Spleen (tissue), 11 donors: ENCODE measurements around the gene ARL13B. TPM values are rescaled to one million over a fixed set of nuclear protein-coding genes. Genes with fewer than 3 reads are reported as not detected.

ENCODE experiments used
- DNase-seq: peaks from one replicate; pipeline ENCODE4 v3.0.0-alpha.2; 2020
- H3K27ac ChIP-seq, 8 donors: fragments of 200-600 bp; sonication (generic) in 7 of 8; 1 replicate in 4 of 8; 2 replicates in 4 of 8; pipeline versions ENCODE4 v1.5.0 to v1.8.0; 2016 to 2021; ENCODE audit warnings: inconsistent platforms in 4 of 8, mild to moderate bottlenecking in 4 of 8, moderate library complexity in 1 of 8
- H3K27me3 ChIP-seq, 7 donors: fragments of 200-600 bp; sonication (generic) in 6 of 7; replicated peaks in 1 of 7; 1 replicate in 4 of 7; 2 replicates in 3 of 7; pipeline versions ENCODE4 v1.5.0 to v1.8.0; 2016 to 2021; ENCODE audit warnings: inconsistent platforms in 3 of 7, mild to moderate bottlenecking in 1 of 7
- H3K36me3 ChIP-seq, 6 donors: fragments of 200-600 bp; sonication (generic) in 5 of 6; 1 replicate in 4 of 6; 2 replicates in 2 of 6; pipeline versions ENCODE4 v1.5.0 to v1.8.0; 2016 to 2021; ENCODE audit warnings: inconsistent platforms in 2 of 6
- H3K4me1 ChIP-seq, 6 donors: fragments of 200-600 bp; sonication (generic) in 5 of 6; 1 replicate in 3 of 6; 2 replicates in 3 of 6; pipeline versions ENCODE4 v1.5.0 to v1.8.0; 2016 to 2021; ENCODE audit warnings: inconsistent platforms in 3 of 6
- H3K4me3 ChIP-seq, 8 donors: fragments of 200-600 bp; sonication (generic) in 7 of 8; 1 replicate in 4 of 8; 2 replicates in 4 of 8; pipeline versions ENCODE4 v1.5.0 to v1.8.0; 2016 to 2021; ENCODE audit warnings: inconsistent platforms in 4 of 8, mild to moderate bottlenecking in 4 of 8, moderate library complexity in 2 of 8
- H3K9me3 ChIP-seq, 8 donors: fragments of 200-600 bp; sonication (generic) in 7 of 8; 1 replicate in 4 of 8; 2 replicates in 4 of 8; pipeline versions ENCODE4 v1.5.0 to v1.8.0; 2016 to 2021; ENCODE audit warnings: inconsistent platforms in 4 of 8
- POLR2A ChIP-seq, 3 donors: fragments of 450-650 bp; IDR thresholded peaks; one replicate each; pipeline ENCODE4 v1.5.1; 2017; ENCODE audit warnings: antibody characterized with exemption in 3 of 3, mild to moderate bottlenecking in 1 of 3
- POLR2AphosphoS5 ChIP-seq, 3 donors: sonication (generic); formaldehyde crosslinking; IDR thresholded peaks; one replicate each; pipeline ENCODE4 v1.5.1; 2017; ENCODE audit warnings: antibody characterized with exemption in 3 of 3
- WGBS, 5 donors: extraction: QIAGEN DNeasy Blood & Tissue Kit in 3 of 5; methylation state at CpG; one replicate each; pipeline versions ENCODE4 v1.1.5 to v1.1.7; 2013 to 2018; 5-methylcytosine and 5-hydroxymethylcytosine counted together
- intact Hi-C: fragments of 100-400 bp; cut with DNase I; formaldehyde crosslinking; loops from one replicate; pipeline ENCODE4 v1.15.0; 2023; ENCODE audit warnings: low total_unique reads
- polyA plus RNA-seq, 3 donors: library from polyadenylated mRNA; stranded (reverse); fragments of 200-250 nt; gene quantifications; one replicate each; pipeline ENCODE4 v1.2.1, GENCODE V29; 2013
- total RNA-seq, 7 donors: library from RNA; depleted of rRNA in 3 of 7; stranded (reverse); fragments of >200 nt in 3 of 7; fragmentation: NEBNext Ultra II Directional in 4 of 7; extraction: Animal tissue kit (Norgen Biotek cat#: 25700) in 4 of 7; gene quantifications; one replicate each; pipeline versions ENCODE4 v1.1.0 to v1.2.1, GENCODE V29; 2016 to 2021
- TF ChIP-seq, protein P1 (sequence below), 11 experiments: fragments of 200-600 bp in 7 of 11; fragments of 450-650 bp in 4 of 11; sonication (generic) in 4 of 11; IDR thresholded peaks in 8 of 11; conservative IDR thresholded peaks in 3 of 11; 1 replicate in 7 of 11; 2 replicates in 4 of 11; pipeline versions ENCODE4 v1.4.0 to v1.8.0; 2016 to 2021; ENCODE audit warnings: antibody characterized with exemption in 11 of 11, inconsistent platforms in 4 of 11, mild to moderate bottlenecking in 1 of 11
- donor health status: healthy with polysubstance abuse.
- donor health status: DM: no; HTN: no; CAD: no; lungs with moderate emphysema.
- donor health status: DM: no; HTN: no; CAD: no.
- donor health status: Bipolar disorder and iron deficiency.
- donor health status: healthy.
- donor health status: DM: no; HTN: no; CAD: no.
- donor health status: DM: yes; HTN: yes; CAD: no.

Gene ARL13B
- total and polyA plus RNA-seq, 10 donors = 3.0 to 15.7 (median 9.5) TPM

DNA sequence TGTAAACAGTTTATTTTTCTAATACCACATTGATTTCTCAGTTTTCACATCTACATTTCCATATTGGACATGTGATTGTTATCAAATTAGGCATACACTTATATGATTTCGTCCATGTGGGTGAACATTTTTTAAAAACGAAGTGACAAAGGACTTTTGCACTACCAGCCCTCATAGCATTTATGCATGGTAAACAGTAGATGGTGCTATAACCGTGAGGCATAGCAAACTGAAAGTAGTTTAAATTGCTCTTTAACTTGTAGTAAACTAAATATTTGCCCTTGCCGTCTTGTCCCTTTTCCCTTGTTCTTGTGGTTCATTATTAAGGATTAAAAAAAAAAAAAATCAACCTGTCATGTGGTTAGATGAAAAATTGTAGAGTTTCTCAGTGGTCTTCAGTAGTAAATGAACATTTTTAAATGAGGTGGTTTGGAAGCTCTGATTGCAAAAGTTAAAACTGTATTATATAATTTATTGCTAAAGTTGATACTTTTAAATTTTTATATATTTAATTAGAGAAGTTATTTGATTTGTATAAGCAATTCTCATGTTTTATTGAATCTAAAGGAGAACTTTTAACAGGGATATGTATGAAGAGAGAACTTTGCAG lies 24.5 kb downstream of the ARL13B start:
- H3K27ac ChIP-seq = no peak overlapping the region
- peaks cover 0 to 13% (median 4%) of the 10 kb centered on the region in 6 donors for H3K4me1 ChIP-seq
- intact Hi-C loops = loop anchor here (10.0 kb wide), 1 partner anchor 60 kb away; the partner anchor contains the start of genes DHFR2 and NSUN3
- no peaks in the 10 kb centered on the region for H3K36me3 ChIP-seq
- 3 to 6% (median 3%) methylated on average over 4 of the region's 4 CpGs for WGBS, 5 donors
- TF ChIP-seq, protein P1, sequence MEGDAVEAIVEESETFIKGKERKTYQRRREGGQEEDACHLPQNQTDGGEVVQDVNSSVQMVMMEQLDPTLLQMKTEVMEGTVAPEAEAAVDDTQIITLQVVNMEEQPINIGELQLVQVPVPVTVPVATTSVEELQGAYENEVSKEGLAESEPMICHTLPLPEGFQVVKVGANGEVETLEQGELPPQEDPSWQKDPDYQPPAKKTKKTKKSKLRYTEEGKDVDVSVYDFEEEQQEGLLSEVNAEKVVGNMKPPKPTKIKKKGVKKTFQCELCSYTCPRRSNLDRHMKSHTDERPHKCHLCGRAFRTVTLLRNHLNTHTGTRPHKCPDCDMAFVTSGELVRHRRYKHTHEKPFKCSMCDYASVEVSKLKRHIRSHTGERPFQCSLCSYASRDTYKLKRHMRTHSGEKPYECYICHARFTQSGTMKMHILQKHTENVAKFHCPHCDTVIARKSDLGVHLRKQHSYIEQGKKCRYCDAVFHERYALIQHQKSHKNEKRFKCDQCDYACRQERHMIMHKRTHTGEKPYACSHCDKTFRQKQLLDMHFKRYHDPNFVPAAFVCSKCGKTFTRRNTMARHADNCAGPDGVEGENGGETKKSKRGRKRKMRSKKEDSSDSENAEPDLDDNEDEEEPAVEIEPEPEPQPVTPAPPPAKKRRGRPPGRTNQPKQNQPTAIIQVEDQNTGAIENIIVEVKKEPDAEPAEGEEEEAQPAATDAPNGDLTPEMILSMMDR (IDR thresholded peaks at IDR 0.05 in 8 of 11, conservative IDR thresholded peaks at IDR 0.05 in 3 of 11) = peak; percentile 34 to 84 (median 74)
- no peak for TF ChIP-seq POLR2A (IDR thresholded peaks at IDR 0.05)
- H3K9me3 ChIP-seq = no peaks in the 10 kb centered on the region
- DNase-seq = no peak
- H3K4me3 ChIP-seq = peak overlapping the region in 2 of 8 donors; percentile 10 to 19
- H3K27me3 ChIP-seq = no peaks in the 10 kb centered on the region

GRCh38 chr3:94008253-94008652 lies 28.3 kb downstream of the ARL13B start:
- TF ChIP-seq POLR2AphosphoS5 (IDR thresholded peaks at IDR 0.05) (no peak), POLR2A (IDR thresholded peaks at IDR 0.05) (no peak)
- TF ChIP-seq, protein P1 (IDR thresholded peaks at IDR 0.05 in 8 of 11, conservative IDR thresholded peaks at IDR 0.05 in 3 of 11) = no peak
- Histone ChIP-seq H3K4me3 (no peak overlapping the region), H3K27ac (no peak overlapping the region), H3K36me3 (no peaks in the 10 kb centered on the region), H3K9me3 (no peaks in the 10 kb centered on the region), H3K4me1 (peaks cover 0 to 13% (median 4%) of the 10 kb centered on the region in 6 donors), H3K27me3 (no peaks in the 10 kb centered on the region)
- no peak for DNase-seq
- 94 to 100% (median 95%) methylated on average over 2 of the region's 2 CpGs for WGBS, 5 donors
- intact Hi-C loops = loop anchor here (10.0 kb wide), 1 partner anchor 57 kb away; the partner anchor contains the start of genes DHFR2 and NSUN3

- TF ChIP-seq, protein P1 (IDR thresholded peaks at IDR 0.05 in 8 of 11, conservative IDR thresholded peaks at IDR 0.05 in 3 of 11) = no peak
- TF ChIP-seq POLR2A (IDR thresholded peaks at IDR 0.05) (no peak), POLR2AphosphoS5 (IDR thresholded peaks at IDR 0.05) (no peak)
- WGBS, 5 donors = 91 to 97% (median 94%) methylated on average over 2 of the region's 2 CpGs
- Histone ChIP-seq H3K4me1 (peaks cover 0 to 6% (median under 1%) of the 10 kb centered on the region in 6 donors), H3K27me3 (no peaks in the 10 kb centered on the region), H3K36me3 (no peaks in the 10 kb centered on the region), H3K4me3 (no peak overlapping the region), H3K27ac (no peak overlapping the region), H3K9me3 (no peaks in the 10 kb centered on the region)
- DNase-seq = no peak
- intact Hi-C loops = loop anchor here (10.0 kb wide), 1 partner anchor 55 kb away; the partner anchor contains the start of genes DHFR2 and NSUN3
Observed at GRCh38 chr3:94009608-94010007, 29.7 kb downstream of the ARL13B start.

DNA sequence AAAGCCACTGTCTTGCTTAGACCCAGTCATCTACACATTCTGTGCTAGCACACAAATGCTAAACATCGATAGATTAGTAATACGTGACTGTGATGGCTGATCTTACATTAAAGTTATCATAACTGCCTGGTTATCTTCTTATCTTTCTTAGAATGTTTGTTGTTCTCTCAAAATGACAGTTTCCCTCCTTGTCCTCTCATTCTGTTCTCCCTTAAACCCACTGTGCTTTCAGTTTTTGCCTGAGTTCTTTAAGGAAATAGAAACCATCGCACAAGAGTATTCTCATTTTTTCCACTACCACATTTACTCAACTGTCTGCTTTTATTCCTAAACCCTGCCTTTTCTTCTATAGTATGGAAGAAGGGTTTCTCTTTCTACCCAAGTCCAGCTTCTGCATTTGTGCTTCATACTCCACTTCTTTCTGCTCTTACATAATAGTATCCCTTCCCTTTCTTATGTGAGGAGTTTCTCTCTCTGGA lies 31.3 kb downstream of the ARL13B start:
- H3K4me3 ChIP-seq = no peak overlapping the region
- H3K4me1 ChIP-seq = no peaks in the 10 kb centered on the region
- H3K27ac ChIP-seq = no peak overlapping the region
- H3K9me3 ChIP-seq = no peaks in the 10 kb centered on the region
- WGBS, 5 donors = 77 to 83% (median 82%) methylated on average over 3 of the region's 3 CpGs
- no peak for TF ChIP-seq POLR2AphosphoS5 (IDR thresholded peaks at IDR 0.05)
- TF ChIP-seq POLR2A (IDR thresholded peaks at IDR 0.05) = no peak
- TF ChIP-seq, protein P1 (IDR thresholded peaks at IDR 0.05 in 8 of 11, conservative IDR thresholded peaks at IDR 0.05 in 3 of 11) = no peak
- DNase-seq = no peak
- H3K27me3 ChIP-seq = no peaks in the 10 kb centered on the region
- no peaks in the 10 kb centered on the region for H3K36me3 ChIP-seq
- intact Hi-C loops = no loop called here
